NCI-H1436 treated with DMSO at 0.1 percent for 48 hours (cell line): ENCODE results near the gene LDB2.

Experiments
- DNase-seq: peaks from one replicate; lab custom pipeline; 2025; lab: John Stamatoyannopoulos, UW

LDB2 gene

GRCh38 chr4:16483540-16483939 is 414.9 kb downstream of the LDB2 start:
- no peak for DNase-seq

GRCh38 chr4:16480011-16480410 is 418.4 kb downstream of the LDB2 start:
- no peak for DNase-seq

- no peak for DNase-seq
Observed at GRCh38 chr4:16472537-16472936, 425.9 kb downstream of the LDB2 start.

GRCh38 chr4:16467061-16467460 is 431.4 kb downstream of the LDB2 start:
- DNase-seq = no peak

- DNase-seq = no peak
Observed at GRCh38 chr4:16466581-16466980, 431.9 kb downstream of the LDB2 start.

GRCh38 chr4:16464651-16465050 is 433.8 kb downstream of the LDB2 start:
- DNase-seq = no peak

GRCh38 chr4:16462656-16463055 is 435.8 kb downstream of the LDB2 start:
- no peak for DNase-seq

GRCh38 chr4:16461362-16461761 is 437.1 kb downstream of the LDB2 start:
- DNase-seq = no peak

- no peak for DNase-seq
Observed at GRCh38 chr4:16457944-16458343, 440.5 kb downstream of the LDB2 start.
